HepG2 (cell line): ENCODE data around the gene RNH1. TPM values are rescaled to one million over a fixed set of nuclear protein-coding genes. Genes with fewer than 3 reads are reported as not detected.

Source experiments
- CEBPB ChIP-seq: IDR thresholded peaks from 2 replicates; pipeline ENCODE4 v1.6.1; 2011; ENCODE audit warnings: low read depth, low read length, improper control_type of control experiment, borderline replicate concordance
- GZF1 ChIP-seq: sonication (generic); formaldehyde crosslinking; IDR thresholded peaks from 2 replicates; pipeline ENCODE4 v1.5.1; 2020; ENCODE audit warnings: mild to moderate bottlenecking, missing genetic modification reagents
- HDAC6 ChIP-seq: fragments of 200-600 bp; sonication (generic); IDR thresholded peaks from 2 replicates; pipeline ENCODE4 v1.7.0; 2017; ENCODE audit warnings: mild to moderate bottlenecking, antibody characterized with exemption, low read length, low read depth
- HIVEP1 ChIP-seq: sonication (generic); formaldehyde crosslinking; IDR thresholded peaks from 2 replicates; pipeline ENCODE4 v1.4.0; 2020; ENCODE audit warnings: mild to moderate bottlenecking, missing genetic modification reagents
- HNRNPH1 ChIP-seq: fragments of 200-400 bp; formaldehyde crosslinking; optimal IDR thresholded peaks from 2 replicates; pipeline ENCODE3; 2017; ENCODE audit warnings: mild to moderate bottlenecking, low read depth, low read length
- KDM5B ChIP-seq: sonication (generic); formaldehyde crosslinking; IDR thresholded peaks from 2 replicates; pipeline ENCODE4 v1.4.0; 2020; ENCODE audit warnings: missing genetic modification reagents, mild to moderate bottlenecking, borderline replicate concordance
- MAFF ChIP-seq: IDR thresholded peaks from 2 replicates; pipeline ENCODE4 v1.6.1; 2011; ENCODE audit warnings: low read depth, low read length, improper control_type of control experiment
- NKX3-1 ChIP-seq: sonication (generic); formaldehyde crosslinking; IDR thresholded peaks from 2 replicates; pipeline ENCODE4 v1.5.0; 2020; ENCODE audit warnings: missing genetic modification reagents
- RCOR2 ChIP-seq: IDR thresholded peaks from 2 replicates; pipeline ENCODE4 v1.6.1; 2016; ENCODE audit warnings: missing biosample characterization, missing genetic modification reagents
- RELA ChIP-seq: sonication (generic); formaldehyde crosslinking; IDR thresholded peaks from 2 replicates; pipeline ENCODE4 v1.4.0; 2020; ENCODE audit warnings: missing genetic modification reagents
- REPIN1 ChIP-seq: sonication (generic); formaldehyde crosslinking; IDR thresholded peaks from 2 replicates; pipeline ENCODE4 v1.8.0; 2022; ENCODE audit warnings: missing genetic modification reagents, low read depth, mild to moderate bottlenecking, borderline replicate concordance
- SP5 ChIP-seq: IDR thresholded peaks from 2 replicates; pipeline ENCODE4 v1.6.1; 2016; ENCODE audit warnings: low read depth, borderline replicate concordance
- TP53 ChIP-seq: sonication (generic); formaldehyde crosslinking; conservative IDR thresholded peaks from 2 replicates; pipeline ENCODE4 v1.4.0; 2020; ENCODE audit warnings: missing genetic modification reagents
- ZBTB7A ChIP-seq: sonication (generic); formaldehyde crosslinking; IDR thresholded peaks from 2 replicates; pipeline ENCODE4 v1.8.0; 2022; ENCODE audit warnings: mild to moderate bottlenecking, missing genetic modification reagents
- ZNF180 ChIP-seq: sonication (generic); formaldehyde crosslinking; IDR thresholded peaks from 2 replicates; pipeline ENCODE4 v1.4.0; 2020; ENCODE audit warnings: low read depth, missing genetic modification reagents, borderline replicate concordance
- ZNF510 ChIP-seq: sonication (generic); formaldehyde crosslinking; IDR thresholded peaks from 2 replicates; pipeline ENCODE4 v1.4.0; 2020; ENCODE audit warnings: low read depth, mild to moderate bottlenecking, missing genetic modification reagents
- ZNF7 ChIP-seq: IDR thresholded peaks from 2 replicates; pipeline ENCODE4 v1.6.1; 2016; ENCODE audit warnings: missing biosample characterization, missing genetic modification reagents
- ZNF891 ChIP-seq: sonication (generic); formaldehyde crosslinking; IDR thresholded peaks from 2 replicates; pipeline ENCODE4 v1.5.0; 2020; ENCODE audit warnings: mild to moderate bottlenecking, missing genetic modification reagents
- polyA plus RNA-seq, 8 experiments: library from polyadenylated mRNA; depleted of rRNA in 3 of 8; stranded (reverse) in 7 of 8; unstranded in 1 of 8; fragments of >200 nt; fragmentation: Illumina TruSeq in 4 of 8; extraction: Trizol in 4 of 8; gene quantifications; 2 replicates each; pipeline versions ENCODE4 v1.2.1 to v1.2.3, GENCODE V29; 2011 to 2016; ENCODE audit warnings: low read depth in 4 of 8, missing spikeins in 1 of 8, mixed read lengths in 1 of 8; ENCODE audit not compliant: insufficient read depth in 1 of 8
- total RNA-seq, 5 experiments: library from RNA; depleted of rRNA; stranded (reverse); fragments of >200 nt; fragmentation: Illumina TruSeq; extraction: Trizol; gene quantifications; 2 replicates each; pipeline ENCODE4 v1.2.3, GENCODE V29; 2016; ENCODE audit warnings: low read depth in 1 of 5
- TF ChIP-seq, protein P1 (sequence below): sonication (generic); formaldehyde crosslinking; IDR thresholded peaks from 2 replicates; pipeline ENCODE4 v1.4.0; 2020; ENCODE audit warnings: missing genetic modification reagents
- TF ChIP-seq, protein P2 (sequence below): sonication (generic); formaldehyde crosslinking; IDR thresholded peaks from 2 replicates; pipeline ENCODE4 v1.5.0; 2020; ENCODE audit warnings: mild to moderate bottlenecking, missing genetic modification reagents, moderate library complexity
- TF ChIP-seq, protein P3 (sequence below): sonication (generic); formaldehyde crosslinking; IDR thresholded peaks from 2 replicates; pipeline ENCODE4 v1.4.0; 2020; ENCODE audit warnings: low read depth, mild to moderate bottlenecking, missing genetic modification reagents
- TF ChIP-seq, protein P4 (sequence below): sonication (generic); formaldehyde crosslinking; IDR thresholded peaks from 2 replicates; pipeline ENCODE4 v1.5.0; 2020; ENCODE audit warnings: missing genetic modification reagents

The RNH1 gene
- total and polyA plus RNA-seq, 2 of the 13 experiments (the other 11 are each of a cell fraction or from before 2014, with no cell fraction given): 36.0 to 74.1 TPM

DNA sequence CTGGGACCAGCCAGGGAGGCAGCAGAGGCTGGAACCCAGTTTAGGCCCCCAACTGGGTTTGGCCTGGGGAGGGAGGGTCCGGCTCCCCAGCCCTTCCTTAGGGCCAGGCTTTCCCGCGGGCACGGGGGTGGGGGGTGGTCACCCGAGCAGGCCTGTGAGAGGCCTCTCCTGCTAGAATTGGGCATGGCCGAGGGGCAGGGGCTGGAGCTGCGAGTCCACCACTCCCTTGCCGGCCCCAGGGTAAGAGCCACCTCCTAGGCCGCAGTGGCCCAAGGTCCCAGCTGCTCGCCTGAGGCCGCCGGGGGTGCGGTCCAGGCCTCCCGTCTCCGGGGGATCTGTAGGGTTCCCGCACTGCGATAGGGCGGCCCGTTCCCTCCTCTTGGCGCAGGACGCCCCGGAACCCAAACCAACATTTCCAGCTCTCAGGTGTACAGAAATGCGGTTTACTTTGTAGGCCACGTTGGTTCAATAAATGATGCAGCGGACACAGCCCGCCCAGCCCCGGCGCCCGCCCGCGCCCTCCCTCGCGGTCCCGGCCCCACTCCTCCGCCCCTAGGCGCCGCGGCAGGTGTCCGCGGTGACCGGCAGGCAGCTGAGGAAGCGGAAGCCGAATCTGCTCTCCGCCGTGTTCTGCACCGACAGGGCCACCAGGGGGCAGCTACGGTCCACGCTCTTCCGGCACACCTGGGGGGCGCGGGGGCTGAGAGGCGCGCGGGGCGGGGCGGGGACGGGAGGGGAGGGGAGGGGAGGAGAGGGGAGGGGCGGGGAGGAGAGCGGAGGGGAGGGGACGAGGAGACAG is 47.6 kb upstream of the RNH1 start (continued):
- TF ChIP-seq HIVEP1 (CRISPR knock-in tag): no peak
- TF ChIP-seq SP5 (CRISPR knock-in tag): 0 out of 2 replicates have a peak, but pooled peaks have one; percentile 45
- TF ChIP-seq ZBTB7A (CRISPR knock-in tag): no peak
- TF ChIP-seq HNRNPH1: no peak
- TF ChIP-seq, protein P1, sequence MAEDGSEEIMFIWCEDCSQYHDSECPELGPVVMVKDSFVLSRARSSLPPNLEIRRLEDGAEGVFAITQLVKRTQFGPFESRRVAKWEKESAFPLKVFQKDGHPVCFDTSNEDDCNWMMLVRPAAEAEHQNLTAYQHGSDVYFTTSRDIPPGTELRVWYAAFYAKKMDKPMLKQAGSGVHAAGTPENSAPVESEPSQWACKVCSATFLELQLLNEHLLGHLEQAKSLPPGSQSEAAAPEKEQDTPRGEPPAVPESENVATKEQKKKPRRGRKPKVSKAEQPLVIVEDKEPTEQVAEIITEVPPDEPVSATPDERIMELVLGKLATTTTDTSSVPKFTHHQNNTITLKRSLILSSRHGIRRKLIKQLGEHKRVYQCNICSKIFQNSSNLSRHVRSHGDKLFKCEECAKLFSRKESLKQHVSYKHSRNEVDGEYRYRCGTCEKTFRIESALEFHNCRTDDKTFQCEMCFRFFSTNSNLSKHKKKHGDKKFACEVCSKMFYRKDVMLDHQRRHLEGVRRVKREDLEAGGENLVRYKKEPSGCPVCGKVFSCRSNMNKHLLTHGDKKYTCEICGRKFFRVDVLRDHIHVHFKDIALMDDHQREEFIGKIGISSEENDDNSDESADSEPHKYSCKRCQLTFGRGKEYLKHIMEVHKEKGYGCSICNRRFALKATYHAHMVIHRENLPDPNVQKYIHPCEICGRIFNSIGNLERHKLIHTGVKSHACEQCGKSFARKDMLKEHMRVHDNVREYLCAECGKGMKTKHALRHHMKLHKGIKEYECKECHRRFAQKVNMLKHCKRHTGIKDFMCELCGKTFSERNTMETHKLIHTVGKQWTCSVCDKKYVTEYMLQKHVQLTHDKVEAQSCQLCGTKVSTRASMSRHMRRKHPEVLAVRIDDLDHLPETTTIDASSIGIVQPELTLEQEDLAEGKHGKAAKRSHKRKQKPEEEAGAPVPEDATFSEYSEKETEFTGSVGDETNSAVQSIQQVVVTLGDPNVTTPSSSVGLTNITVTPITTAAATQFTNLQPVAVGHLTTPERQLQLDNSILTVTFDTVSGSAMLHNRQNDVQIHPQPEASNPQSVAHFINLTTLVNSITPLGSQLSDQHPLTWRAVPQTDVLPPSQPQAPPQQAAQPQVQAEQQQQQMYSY (CRISPR knock-in tag): no peak
- TF ChIP-seq ZNF891 (CRISPR knock-in tag): 0 out of 2 replicates have a peak, but pooled peaks have one; percentile 52
- TF ChIP-seq, protein P2, sequence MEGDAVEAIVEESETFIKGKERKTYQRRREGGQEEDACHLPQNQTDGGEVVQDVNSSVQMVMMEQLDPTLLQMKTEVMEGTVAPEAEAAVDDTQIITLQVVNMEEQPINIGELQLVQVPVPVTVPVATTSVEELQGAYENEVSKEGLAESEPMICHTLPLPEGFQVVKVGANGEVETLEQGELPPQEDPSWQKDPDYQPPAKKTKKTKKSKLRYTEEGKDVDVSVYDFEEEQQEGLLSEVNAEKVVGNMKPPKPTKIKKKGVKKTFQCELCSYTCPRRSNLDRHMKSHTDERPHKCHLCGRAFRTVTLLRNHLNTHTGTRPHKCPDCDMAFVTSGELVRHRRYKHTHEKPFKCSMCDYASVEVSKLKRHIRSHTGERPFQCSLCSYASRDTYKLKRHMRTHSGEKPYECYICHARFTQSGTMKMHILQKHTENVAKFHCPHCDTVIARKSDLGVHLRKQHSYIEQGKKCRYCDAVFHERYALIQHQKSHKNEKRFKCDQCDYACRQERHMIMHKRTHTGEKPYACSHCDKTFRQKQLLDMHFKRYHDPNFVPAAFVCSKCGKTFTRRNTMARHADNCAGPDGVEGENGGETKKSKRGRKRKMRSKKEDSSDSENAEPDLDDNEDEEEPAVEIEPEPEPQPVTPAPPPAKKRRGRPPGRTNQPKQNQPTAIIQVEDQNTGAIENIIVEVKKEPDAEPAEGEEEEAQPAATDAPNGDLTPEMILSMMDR (CRISPR knock-in tag): peak; percentile 84
- TF ChIP-seq TP53 (CRISPR knock-in tag): no peak
- no peak for TF ChIP-seq ZNF510
- TF ChIP-seq NKX3-1 (CRISPR knock-in tag): no peak
- TF ChIP-seq, protein P3, sequence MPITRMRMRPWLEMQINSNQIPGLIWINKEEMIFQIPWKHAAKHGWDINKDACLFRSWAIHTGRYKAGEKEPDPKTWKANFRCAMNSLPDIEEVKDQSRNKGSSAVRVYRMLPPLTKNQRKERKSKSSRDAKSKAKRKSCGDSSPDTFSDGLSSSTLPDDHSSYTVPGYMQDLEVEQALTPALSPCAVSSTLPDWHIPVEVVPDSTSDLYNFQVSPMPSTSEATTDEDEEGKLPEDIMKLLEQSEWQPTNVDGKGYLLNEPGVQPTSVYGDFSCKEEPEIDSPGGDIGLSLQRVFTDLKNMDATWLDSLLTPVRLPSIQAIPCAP (CRISPR knock-in tag): no peak
- no peak for TF ChIP-seq HDAC6
- TF ChIP-seq ZNF180: no peak
- no peak for TF ChIP-seq CEBPB
- TF ChIP-seq REPIN1: no peak
- TF ChIP-seq MAFF: no peak
- no peak for TF ChIP-seq GZF1 (CRISPR knock-in tag)
- TF ChIP-seq RCOR2 (CRISPR knock-in tag): no peak
- no peak for TF ChIP-seq ZNF7
- no peak for TF ChIP-seq RELA (CRISPR knock-in tag)
- TF ChIP-seq, protein P4, sequence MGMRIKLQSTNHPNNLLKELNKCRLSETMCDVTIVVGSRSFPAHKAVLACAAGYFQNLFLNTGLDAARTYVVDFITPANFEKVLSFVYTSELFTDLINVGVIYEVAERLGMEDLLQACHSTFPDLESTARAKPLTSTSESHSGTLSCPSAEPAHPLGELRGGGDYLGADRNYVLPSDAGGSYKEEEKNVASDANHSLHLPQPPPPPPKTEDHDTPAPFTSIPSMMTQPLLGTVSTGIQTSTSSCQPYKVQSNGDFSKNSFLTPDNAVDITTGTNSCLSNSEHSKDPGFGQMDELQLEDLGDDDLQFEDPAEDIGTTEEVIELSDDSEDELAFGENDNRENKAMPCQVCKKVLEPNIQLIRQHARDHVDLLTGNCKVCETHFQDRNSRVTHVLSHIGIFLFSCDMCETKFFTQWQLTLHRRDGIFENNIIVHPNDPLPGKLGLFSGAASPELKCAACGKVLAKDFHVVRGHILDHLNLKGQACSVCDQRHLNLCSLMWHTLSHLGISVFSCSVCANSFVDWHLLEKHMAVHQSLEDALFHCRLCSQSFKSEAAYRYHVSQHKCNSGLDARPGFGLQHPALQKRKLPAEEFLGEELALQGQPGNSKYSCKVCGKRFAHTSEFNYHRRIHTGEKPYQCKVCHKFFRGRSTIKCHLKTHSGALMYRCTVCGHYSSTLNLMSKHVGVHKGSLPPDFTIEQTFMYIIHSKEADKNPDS (CRISPR knock-in tag): no peak
- no peak for TF ChIP-seq KDM5B (CRISPR knock-in tag)
